Stimulated activated CD8-positive, alpha-beta memory T cell treated with anti-CD3 and anti-CD28 coated beads, Interleukin-12 subunit alpha, Interleukin-12 subunit beta, amount 100 ng/mL, for 24 hours (primary cell): ENCODE measurements around the gene PPAT.
A peak's percentile ranks its signal among the peaks of the same experiment; 100 is the strongest.

Experiments
- DNase-seq: peaks from one replicate; pipeline ENCODE4 v3.0.0-alpha.2; 2020; ENCODE audit errors: extremely low read depth

The PPAT gene

DNA sequence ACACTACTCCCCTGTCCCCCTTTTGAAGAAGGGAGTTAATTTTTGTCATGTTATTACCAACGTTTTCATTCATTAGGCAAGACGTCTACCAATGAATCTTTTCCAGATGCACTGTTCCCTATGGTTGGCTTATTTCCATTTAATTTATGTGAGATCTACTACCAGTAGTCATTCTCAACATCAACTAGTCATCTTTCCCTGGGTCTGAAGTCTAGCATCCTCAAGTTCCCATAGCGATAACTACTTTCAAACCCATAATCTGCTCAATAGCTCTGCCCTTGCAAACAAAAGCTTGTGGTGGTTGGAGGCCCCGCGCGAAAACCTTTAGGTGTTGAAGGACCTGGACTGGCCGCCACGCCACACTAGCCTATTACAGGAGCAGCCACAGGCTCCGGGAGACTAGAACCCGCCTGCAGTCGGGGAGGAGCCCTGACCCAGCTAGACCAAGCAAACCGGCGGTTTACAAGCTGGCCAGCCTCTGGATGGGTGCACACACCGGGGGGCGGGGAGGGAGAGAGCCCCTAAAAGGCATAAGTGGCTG, 746 bp downstream of the PPAT start:
- DNase-seq: no peak

DNA sequence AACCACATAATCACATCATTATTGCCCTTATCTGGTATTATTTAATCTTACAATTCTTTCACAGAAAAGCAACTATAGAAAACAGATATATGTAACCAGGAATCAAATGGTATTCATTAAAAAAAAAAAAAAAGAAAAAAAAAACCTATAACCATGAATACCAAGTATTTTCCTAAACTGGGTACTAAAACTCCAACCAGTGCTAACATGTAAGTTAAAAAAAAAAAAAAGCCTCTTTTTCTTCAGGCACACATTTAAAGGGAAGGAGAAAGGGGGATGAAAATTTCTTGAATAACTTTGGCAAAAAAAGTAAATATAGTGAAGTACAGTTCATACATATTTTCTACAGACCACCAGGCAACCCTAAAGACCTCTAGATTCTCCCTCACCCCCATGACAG, 2.1 kb downstream of the PPAT start:
- no peak for DNase-seq

DNA sequence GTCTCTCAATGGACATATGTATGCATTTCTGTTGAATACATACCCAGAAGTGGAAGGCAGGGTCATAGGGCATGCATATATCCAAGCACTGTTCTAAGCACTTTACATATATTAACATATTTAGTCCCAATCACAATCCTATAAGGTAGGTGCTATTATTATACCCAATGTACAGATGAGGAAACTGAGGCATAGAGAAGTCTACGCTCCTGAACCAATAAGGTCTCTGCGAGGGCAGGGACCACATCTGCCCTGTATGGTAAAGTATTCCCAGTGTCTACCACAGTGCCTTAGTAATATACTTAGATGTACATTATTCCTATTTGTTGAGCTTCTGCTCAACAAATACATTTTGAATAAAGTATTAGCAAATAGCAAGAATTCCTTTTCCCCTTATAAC, 5.2 kb downstream of the PPAT start:
- DNase-seq: no peak

DNA sequence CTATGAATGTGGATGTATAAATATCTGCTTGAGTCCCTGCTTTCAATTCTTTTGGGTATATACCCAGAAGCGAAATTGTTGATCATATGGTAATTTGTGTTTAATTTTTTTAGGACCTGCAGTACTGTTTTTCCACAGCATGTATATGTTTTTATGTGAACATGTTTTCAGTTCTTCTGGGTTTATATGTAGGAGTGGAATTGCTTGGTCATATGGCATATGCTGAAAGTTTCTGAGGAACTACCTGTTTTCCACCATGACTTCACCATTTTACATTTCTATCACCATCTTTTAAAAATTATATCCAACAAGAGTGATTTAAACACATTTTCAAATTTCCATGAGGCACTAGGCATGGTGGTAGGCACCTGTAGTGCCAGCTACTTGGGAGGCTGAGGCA, 8.2 kb downstream of the PPAT start:
- no peak for DNase-seq

DNA sequence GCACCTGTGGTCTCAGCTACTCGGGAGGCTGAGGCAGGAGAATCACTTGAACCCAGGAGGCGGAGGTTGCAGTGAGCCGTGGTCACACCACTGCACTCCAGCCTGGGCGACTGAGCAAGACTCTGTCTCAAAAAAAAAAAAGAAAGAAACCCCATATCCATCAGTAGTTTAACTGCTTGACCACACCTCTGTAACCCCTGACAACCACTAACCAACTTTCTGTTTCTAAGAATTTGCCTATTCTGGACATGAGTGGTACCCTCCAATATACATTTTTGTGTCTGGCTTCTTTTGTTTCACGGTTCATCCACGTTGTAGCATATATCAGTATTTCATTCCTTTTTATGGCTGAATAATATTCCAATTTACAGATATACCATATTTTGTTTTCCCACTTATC, 9.1 kb downstream of the PPAT start:
- no peak for DNase-seq

DNA sequence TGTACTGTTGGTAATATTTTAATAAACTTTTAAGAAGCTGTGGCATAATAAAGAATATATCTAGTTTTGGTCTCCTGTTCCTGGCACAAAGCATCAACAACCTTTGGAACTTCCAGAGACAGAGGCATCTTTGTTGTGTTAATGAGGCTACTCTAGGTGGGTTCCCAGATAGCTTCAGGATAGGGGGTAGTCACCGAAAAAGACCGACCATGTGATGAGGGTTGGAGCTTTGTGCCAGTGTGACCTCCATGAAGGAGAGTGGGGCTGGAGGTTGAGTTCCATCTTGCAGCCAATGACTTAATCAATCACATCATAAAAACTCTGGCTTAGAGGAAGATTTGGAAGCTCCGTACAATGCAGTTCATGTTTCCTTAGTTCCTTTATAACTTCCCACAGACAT, 9.9 kb downstream of the PPAT start:
- DNase-seq: no peak

DNA sequence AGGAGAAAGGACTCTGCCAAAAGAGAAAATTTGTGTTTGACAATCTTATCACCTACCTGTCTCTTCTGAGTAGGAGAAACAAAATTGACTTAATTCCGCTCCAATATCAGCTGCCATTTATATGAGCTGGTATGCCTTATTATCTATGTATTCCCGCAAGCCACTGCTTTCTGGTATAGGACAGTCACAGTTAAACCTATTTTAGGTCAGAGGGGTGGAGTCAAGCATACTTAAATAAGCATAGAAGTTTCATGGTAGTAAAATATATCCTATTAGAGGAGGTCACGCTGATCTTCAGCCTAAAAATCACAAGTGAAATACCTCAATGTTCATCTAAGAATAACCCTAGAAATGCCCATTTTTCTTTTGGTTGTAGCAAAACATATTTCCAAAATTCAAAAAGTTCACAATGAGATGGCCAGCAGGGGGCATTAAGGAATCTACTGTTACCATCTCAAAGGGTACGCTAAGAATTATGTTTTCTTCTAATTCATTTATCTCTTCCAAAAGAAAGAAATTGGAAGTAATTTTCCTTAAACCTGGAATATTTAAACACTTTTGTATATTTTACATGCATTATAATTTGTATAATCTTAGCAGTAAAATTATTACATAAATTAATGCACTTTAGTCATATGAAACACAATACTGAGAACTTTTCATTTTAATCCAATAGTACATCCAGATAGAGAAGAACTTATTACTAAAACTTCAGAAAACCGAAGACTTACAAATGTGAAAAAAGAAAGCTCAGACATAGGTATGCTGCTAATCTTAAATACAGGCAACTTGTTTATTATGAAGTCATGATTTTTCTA, 10.5 kb downstream of the PPAT start:
- no peak for DNase-seq

DNA sequence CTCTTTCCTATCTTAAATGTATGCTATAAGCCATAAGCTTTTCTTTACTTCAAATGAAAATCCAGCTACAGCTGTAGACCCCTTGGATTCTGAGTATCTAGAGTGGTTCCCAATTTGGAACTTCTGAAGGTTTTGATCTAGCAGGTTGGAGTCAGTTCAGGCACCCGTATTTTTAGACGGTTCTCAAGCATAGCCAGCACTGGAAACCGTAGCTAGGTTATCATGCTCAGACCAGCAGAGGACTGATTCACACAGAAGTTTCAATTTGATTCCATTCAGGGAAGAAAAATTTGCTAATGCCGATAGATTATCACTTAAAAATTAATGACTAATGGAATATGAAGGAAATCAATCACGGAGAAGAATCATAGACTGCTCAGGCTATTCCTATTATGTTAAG, 11.2 kb downstream of the PPAT start:
- no peak for DNase-seq

DNA sequence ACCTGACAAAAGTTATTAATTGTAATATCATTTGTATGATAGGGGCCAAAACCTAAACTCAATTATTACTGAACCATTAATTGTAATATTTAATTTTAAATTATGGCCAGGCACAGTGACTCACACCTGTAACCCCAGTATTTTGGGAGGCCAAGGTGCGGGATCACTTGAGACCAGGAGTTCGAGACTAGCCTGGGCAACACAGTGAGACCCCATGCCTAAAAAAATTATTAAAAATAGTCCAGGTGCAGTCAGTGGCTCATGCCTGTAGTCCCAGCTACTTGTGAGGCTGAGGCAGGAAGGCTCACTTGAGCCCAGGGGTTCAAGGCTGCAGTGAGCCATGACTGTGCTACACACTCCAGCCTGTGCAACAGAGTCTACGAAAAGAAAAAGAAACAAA, 18.0 kb downstream of the PPAT start:
- DNase-seq: no peak

DNA sequence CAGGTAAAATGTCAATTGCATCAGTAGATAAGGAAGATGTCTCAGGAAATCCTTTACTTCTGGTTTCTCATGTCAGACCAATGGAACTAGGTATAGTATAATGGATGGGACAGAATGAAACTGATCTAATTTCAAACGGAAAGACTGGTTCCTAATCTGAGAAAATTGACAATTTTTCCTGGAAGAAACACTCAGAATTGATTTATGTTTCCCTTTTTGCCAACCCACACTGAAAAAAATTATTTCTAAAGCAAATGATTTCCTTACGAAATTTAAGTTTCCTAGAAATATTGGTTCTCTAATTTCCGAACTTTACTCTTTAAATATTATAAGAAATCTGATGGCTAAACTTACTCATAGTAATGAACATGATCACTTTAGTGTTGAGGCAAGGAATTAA, 19.1 kb downstream of the PPAT start:
- no peak for DNase-seq

DNA sequence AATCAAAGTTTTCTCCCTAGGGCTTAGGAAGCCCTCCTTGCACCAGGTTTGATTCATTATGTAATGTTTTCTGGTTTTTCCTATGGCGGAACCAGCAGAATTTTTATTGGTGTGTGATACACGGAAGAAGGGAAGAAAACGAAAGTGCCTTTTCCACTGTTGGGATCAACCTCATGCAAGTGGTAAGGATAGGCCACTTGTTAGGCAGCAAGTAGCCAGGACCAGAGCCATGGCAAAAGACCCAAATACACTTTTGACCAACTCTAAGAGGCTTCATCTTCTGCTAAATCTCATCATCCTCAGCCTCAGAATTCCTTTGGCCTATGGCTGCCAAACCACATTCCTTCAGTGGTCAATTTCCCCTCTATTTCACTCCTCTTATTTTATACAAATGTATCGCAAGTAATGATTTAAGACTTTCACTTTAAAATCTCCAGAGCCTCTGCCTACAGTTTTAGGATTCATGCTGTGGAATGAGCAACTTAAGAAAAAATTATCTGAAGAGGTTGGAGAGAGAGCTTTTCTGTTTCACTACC, 21.2 kb downstream of the PPAT start:
- DNase-seq: no peak

DNA sequence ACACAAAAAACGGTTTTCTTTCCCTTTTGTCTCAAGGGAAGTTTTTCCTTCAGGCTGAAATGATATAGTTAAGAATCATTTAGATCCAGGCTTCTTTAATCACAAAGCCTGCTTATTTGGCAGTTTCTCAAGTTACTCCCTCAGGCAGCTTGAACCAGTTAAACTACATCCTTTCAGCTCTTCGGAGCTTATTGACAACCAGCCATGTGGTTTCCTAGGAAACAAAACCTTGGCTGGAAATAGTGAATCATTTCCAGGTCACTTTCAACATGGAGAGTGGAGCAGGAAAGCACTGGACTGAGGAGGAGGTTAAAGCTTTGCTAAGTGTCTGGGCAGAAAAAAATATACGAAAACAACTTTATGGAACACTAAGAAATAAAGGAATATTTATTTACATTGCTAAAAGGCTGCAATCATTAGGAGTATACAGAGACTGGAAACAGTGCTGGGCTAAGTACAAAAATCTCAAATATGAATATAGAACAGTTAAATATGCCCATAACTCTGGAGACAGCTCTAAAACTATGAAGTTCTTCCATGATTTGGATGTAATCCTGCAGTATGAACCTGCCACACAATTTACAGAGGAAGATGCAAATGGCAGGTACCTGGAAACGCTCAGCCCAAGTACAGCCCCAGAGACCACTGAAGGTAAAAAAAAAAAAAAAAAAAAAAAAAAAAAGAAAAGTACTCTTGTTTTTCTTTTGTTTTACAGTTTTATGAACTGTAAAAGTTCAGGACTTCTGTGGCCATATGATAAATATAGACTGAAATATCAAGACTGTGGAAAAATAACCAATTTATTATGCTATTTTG, 25.0 kb downstream of the PPAT start:
- no peak for DNase-seq

DNA sequence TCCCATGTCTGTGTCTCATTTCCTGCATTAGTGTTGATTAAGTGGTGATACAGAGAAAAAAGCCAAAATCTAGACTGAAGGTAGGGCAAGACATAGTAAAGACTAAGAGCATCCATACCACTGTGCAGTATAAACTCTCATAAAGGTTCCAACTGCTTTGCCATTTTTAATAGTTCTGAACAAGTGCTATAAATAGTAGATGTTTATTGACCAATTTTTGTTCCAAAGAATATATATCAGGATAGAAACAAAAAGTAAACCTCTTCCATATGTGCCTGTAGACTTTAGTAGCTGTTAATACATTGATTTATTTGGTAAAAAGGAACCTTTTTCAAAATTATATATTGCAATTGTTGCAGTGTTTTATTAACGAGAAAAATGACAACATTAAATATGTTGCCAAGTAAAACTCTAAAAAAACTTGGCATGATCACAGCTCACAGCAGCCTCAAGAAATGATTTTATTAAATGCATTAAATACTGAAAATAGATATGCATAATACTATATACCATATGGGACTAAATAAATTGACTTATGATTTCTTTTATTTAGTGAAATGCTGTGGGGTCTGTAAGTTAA, 25.8 kb downstream of the PPAT start:
- DNase-seq: no peak

DNA sequence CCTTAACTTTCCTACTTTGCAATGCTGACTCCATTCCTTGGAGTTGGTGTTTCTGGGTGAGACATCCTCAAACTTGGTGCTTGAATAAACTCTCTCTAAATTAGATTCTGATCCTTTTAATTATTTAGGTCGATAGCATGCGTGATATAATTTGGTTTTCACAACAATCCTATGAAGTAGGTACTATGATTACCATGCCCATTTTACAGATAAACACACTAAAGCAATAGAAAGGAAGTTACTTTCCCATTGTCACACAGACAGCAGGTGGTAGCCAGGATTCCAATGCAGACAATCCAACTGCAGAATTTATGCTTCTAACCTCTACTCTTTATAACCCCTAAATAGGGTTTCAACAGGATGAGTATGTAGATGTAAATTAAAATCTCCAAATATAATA, 26.4 kb downstream of the PPAT start:
- no peak for DNase-seq

DNA sequence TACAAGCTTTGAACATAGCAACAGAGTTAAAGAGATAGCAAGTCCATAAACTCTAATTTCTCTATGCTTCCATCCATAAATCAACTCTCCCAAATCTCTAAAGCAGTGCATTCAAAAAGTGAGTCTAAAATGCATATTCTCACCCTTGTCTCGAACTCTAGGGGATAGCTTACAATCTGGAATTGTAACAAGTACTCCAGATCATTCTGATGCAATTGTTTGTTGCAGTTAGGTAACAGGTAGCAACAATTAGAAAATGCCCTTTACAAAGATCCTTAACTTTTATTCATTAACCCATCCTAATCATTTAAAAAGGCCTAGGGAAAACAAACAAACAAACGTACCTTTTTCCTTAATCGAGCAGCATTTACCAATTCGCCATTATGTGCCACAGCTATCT, 29.3 kb downstream of the PPAT start:
- DNase-seq: no peak

DNA sequence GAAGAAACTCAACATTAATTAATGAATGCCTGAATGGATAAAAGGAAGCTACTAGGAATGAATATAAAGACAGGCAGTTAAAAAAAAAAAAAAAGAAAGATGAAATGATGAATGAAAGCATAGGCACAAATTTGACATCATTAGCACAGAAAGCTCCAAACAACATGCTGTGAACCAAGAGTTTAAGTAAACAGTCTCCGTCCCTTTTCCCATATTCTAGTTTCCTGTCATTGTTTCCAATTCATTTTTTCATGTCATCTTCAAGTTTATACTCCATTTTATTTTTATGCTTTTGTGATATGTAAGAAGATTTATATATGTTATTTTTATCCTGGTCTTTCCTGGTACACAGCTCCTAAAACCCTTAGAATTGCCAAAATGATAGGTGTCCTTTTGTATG, 30.4 kb downstream of the PPAT start:
- DNase-seq: no peak

DNA sequence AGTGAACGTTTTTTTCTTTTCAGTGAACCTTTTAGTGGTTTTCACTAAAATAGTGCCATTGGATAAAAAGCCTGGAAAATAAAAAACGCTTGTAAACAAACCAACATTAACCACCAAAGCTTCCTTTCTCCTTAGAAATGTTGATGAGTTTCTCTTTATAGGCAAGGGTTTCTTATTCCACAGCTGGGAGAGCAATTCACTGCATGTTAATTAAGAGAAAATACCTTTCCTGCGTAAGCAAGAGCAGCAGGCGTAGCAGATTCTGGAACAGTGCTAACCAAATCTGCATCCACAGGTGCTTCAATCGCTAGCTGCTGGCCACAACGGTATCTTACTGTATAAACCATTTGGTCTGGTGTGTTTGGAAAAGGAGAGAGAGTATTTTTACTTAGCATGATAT, 34.9 kb downstream of the PPAT start:
- no peak for DNase-seq

DNA sequence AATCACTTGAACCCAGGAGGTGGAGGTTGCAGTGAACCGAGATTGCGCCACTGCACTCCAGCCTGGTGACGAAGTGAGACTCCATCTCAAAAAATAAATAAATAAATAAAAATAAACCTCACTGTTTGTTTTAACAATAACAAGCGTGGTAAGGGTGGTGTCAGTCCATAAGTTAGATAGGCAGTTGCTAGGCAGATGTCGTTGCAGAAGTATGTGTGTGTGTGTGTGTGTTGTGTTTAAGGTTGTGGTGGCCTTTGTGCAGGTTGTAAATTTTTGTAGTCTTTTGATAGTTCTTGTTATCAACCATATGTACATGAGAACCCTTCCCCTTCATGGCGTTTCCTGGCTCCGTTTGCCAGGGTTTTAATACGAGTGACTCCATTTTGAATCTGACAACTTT, 44.1 kb downstream of the PPAT start:
- no peak for DNase-seq

DNA sequence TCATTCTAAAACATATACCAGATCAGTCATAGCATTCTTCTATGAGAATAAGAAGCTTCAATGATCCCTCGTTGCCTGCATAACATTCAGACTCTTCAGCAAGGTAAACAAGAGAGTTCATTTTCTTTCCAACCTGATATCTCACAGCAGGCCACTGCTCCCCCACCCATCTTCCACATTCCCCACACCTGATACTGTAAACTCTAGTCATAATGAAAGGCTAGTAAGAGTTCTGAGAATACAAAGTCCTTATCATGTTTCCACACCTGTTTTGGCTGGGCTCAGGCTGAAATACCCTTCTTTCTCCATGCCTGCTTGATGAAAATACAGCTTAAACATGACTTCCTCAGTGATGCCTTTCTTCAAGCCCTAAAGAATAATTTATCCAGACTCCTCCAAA, 45.9 kb downstream of the PPAT start:
- DNase-seq: no peak

DNA sequence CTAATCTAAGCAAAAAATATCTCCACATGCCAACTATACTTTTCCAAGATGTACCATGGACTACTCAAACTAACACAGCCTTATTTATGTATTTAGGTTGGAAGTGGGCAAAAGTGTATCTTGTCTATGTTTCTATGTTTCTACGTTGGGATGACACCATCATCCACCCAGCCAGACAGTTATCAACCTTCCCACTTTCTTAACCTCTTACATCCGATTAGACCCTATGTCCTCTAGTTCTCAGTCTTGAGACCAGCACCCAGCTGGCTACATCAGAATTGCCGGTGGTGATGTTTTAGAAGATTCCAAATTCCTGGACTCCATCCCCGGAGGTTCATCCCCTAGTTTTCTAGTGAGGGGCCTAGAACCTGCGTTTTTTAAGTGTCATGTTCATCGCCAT, 47.1 kb downstream of the PPAT start:
- no peak for DNase-seq

DNA sequence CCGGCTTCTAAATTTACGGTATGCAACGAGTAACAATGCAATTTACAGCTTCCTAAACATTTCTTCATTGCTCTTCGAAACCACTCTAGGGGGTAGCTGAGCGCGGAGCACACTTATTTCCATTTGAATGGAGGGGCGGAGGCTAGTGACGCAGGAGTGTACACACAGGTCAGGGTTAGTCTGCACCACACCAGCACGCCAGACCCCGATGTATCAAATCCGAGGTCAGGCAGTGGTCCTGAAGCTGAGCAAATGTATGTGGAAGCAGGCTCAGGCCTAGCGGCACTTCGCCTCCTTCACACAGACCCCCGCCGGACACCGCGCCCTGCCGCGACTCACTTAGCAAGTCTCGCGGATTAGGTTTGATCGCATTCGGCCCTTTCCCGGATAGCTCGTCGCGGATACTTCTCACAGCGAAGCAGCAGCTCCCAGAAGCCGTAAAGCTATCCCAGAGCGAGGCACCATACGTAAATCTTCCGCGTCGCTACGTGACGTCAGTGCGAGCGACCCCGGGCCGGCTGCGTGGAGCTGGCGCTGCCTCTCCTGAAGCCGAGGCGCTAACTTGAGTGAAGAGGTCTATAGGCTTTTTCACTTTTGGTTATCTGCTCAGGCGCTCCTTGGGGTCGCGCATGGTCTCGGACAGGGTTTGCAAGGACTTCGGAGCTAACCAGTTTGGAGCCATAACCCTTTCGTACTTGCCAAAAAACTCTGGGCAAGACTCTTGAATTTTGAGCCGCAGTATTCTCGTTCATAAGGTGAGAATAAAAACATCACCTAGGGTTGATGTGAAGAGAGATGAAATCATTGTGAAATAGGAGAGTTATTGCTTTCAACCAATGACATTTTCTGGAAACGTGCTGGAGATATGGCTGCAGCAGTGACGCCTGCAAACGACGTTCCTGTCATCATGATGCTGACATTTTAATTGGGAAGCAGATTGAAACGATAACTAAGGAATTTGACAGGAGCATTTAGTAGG, 48.1 kb downstream of the PPAT start, which contains the start of gene AASDH:
Gene AASDH (minus strand): TSS at position 469 of the 979 bp plus-strand sequence. CDS start 3,192 bp downstream, outside the sequence.
- DNase-seq: peak; percentile 80
